Immature natural killer cell (primary cell): ENCODE results near the gene KLHL1. TPM values are rescaled to one million over a fixed set of nuclear protein-coding genes. Genes with fewer than 3 reads are reported as not detected.

Experiments
- DNase-seq, 3 donors: peaks; one replicate each; pipeline ENCODE4 v3.0.0; 2022; ENCODE audit warnings: mixed read lengths in 1 of 3
- H3K27ac Mint-ChIP-seq, 6 donors: one replicate each; pipeline ENCODE4 v1.8.0; 2020; ENCODE audit warnings: mixed read lengths in 6 of 6, mild to moderate bottlenecking in 5 of 6, inconsistent platforms in 4 of 6, moderate library complexity in 3 of 6
- H3K27me3 Mint-ChIP-seq, 3 donors: one replicate each; pipeline ENCODE4 v1.8.0; 2020 to 2021; ENCODE audit warnings: low read depth in 3 of 3, mild to moderate bottlenecking in 3 of 3, mixed read lengths in 3 of 3, moderate library complexity in 3 of 3, inconsistent platforms in 1 of 3
- H3K36me3 Mint-ChIP-seq, 3 donors: one replicate each; pipeline ENCODE4 v1.8.0; 2020; ENCODE audit warnings: mixed read lengths in 3 of 3, inconsistent platforms in 2 of 3, mild to moderate bottlenecking in 2 of 3
- H3K4me1 Mint-ChIP-seq, 2 donors: one replicate each; pipeline ENCODE4 v1.8.0; 2020; ENCODE audit warnings: inconsistent platforms in 2 of 2, mild to moderate bottlenecking in 2 of 2, mixed read lengths in 2 of 2, moderate library complexity in 1 of 2
- H3K4me3 Mint-ChIP-seq, 5 donors: one replicate each; pipeline ENCODE4 v1.8.0; 2020; ENCODE audit warnings: mild to moderate bottlenecking in 5 of 5, mixed read lengths in 5 of 5, inconsistent platforms in 3 of 5, moderate library complexity in 3 of 5
- H3K9me3 Mint-ChIP-seq, 6 donors: one replicate each; pipeline ENCODE4 v1.8.0; 2020; ENCODE audit warnings: mild to moderate bottlenecking in 6 of 6, mixed read lengths in 6 of 6, inconsistent platforms in 4 of 6, moderate library complexity in 3 of 6
- polyA plus RNA-seq, 3 donors: library from polyadenylated mRNA; unstranded; fragments of 300-500 nt; fragmentation: Illumina TruSeq; gene quantifications; one replicate each; pipeline ENCODE4 v1.2.3, GENCODE V29; 2021

KLHL1 gene
- polyA plus RNA-seq, 3 donors from 2014 or later, result not detected

- Mint-ChIP-seq H3K9me3 (peaks cover 10 to 43% (median 28%) of the 10 kb centered on the region in 6 donors), H3K4me1 (no peaks in the 10 kb centered on the region), H3K27me3 (no peaks in the 10 kb centered on the region), H3K4me3 (no peak overlapping the region), H3K36me3 (no peaks in the 10 kb centered on the region), H3K27ac (no peak overlapping the region)
- no peak for DNase-seq
Observed at GRCh38 chr13:69793783-69794453, 314.3 kb downstream of the KLHL1 start.

DNA sequence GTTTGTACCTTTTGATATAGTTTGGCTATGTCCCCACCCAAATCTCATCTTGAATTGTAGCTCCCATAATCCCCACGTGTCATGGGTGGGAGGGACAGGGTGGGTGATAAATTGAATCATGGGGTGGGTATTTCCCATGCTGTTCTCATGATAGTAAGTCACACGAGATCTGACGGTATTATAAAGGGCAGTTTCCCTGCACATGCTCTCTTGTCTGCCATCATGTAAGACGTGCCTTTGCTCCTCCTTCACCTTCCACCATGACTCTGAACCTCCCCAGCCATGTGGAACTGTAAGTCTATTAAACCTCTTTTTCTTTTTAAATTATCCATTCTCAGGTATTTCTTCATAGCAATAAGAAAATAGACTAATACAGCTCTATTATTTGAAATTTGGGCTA, 331.3 kb downstream of the KLHL1 start:
- H3K27me3 Mint-ChIP-seq, result peaks cover 0 to 2% (median 0%) of the 10 kb centered on the region in 3 donors
- DNase-seq, result no peak
- no peak overlapping the region for H3K27ac Mint-ChIP-seq
- no peaks in the 10 kb centered on the region for H3K36me3 Mint-ChIP-seq
- H3K9me3 Mint-ChIP-seq, result peaks cover 9 to 32% (median 21%) of the 10 kb centered on the region in 6 donors
- no peaks in the 10 kb centered on the region for H3K4me1 Mint-ChIP-seq
- H3K4me3 Mint-ChIP-seq, result no peak overlapping the region

DNA sequence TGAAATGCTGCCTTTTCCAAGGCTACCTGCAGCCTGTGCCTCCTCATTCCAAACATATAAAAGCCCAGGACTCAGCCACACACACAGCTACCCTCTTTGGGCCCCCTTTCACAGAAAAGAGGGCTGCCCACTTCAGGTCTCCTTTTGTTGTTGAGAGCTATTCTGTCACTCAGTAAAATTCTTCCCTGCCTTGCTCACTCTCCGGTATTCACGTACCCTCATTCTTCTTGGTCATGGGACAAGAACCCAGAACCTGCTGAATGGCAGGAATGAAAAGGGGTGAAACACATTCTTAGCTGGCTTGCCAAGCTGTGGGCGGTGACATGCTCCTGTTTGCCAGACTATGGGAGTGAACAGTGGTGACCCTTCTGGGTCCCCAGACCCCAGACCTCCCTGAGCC, 338.6 kb downstream of the KLHL1 start:
- Mint-ChIP-seq H3K27ac (no peak overlapping the region), H3K27me3 (peaks cover 0 to under 1% (median 0%) of the 10 kb centered on the region in 3 donors), H3K9me3 (peaks cover 8 to 32% (median 24%) of the 10 kb centered on the region in 6 donors), H3K36me3 (peaks cover 0 to 5% (median 0%) of the 10 kb centered on the region in 3 donors), H3K4me1 (no peaks in the 10 kb centered on the region), H3K4me3 (no peak overlapping the region)
- no peak for DNase-seq

DNA sequence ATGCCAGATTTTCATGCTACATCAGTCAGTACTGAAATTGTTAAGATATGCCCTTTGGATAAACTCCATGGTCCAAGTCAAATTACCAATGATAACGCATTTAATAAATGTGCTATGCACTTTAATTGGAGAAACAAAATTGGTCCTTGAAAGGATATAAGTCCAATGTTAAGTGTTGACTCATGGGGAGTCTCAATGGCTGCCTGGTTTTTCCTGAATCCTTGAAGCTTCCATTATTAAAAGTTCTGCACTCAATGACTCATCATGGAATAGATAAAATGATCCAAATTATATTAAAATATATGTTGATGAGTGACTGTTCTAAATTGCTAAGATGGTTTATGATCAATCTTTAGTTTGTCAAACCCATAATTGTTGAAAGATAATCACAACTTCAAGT, 346.7 kb downstream of the KLHL1 start:
- Mint-ChIP-seq H3K4me3 (no peak overlapping the region), H3K4me1 (no peaks in the 10 kb centered on the region), H3K9me3 (peaks cover 5 to 37% (median 14%) of the 10 kb centered on the region in 6 donors), H3K36me3 (peaks cover 0 to 3% (median 0%) of the 10 kb centered on the region in 3 donors), H3K27ac (no peak overlapping the region), H3K27me3 (peaks cover 0 to 5% (median 0%) of the 10 kb centered on the region in 3 donors)
- no peak for DNase-seq

- H3K27ac Mint-ChIP-seq, result no peak overlapping the region
- H3K36me3 Mint-ChIP-seq, result peaks cover 0 to 5% (median 3%) of the 10 kb centered on the region in 3 donors
- no peaks in the 10 kb centered on the region for H3K4me1 Mint-ChIP-seq
- H3K27me3 Mint-ChIP-seq, result no peaks in the 10 kb centered on the region
- DNase-seq, result no peak
- peaks cover 10 to 36% (median 27%) of the 10 kb centered on the region in 6 donors for H3K9me3 Mint-ChIP-seq
- no peak overlapping the region for H3K4me3 Mint-ChIP-seq
Observed at GRCh38 chr13:69755101-69755500, 353.2 kb downstream of the KLHL1 start.

DNA sequence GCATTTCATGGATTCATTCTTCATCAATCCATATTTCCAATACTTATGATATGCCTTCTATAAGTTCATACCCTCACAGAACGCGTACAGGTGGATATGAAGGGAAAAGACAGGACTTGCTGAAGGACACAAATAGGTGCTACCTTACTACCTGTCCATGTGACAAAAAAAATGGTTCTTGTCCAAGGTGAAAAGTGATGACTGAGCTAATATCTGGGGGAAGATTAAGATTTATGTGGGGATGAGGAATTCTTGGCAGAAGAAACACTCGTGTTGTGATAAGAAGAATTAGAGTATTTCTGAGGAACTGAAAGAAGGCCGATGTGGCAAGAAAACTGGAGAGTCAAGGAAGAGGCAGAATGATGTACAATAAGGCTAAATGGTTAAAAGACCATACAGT, 357.0 kb downstream of the KLHL1 start:
- Mint-ChIP-seq H3K27me3 (no peaks in the 10 kb centered on the region), H3K27ac (no peak overlapping the region), H3K36me3 (peaks cover 0 to 5% (median 3%) of the 10 kb centered on the region in 3 donors), H3K4me1 (no peaks in the 10 kb centered on the region), H3K9me3 (peaks cover 7 to 47% (median 26%) of the 10 kb centered on the region in 6 donors), H3K4me3 (no peak overlapping the region)
- DNase-seq, result no peak

GRCh38 chr13:69737129-69737935, 370.9 kb downstream of the KLHL1 start:
- Mint-ChIP-seq H3K9me3 (peaks cover 11 to 56% (median 24%) of the 10 kb centered on the region in 6 donors), H3K4me3 (no peak overlapping the region)

GRCh38 chr13:69721631-69722030, 386.6 kb downstream of the KLHL1 start:
- DNase-seq, result no peak
- Mint-ChIP-seq H3K36me3 (no peaks in the 10 kb centered on the region), H3K9me3 (peaks cover 12 to 44% (median 28%) of the 10 kb centered on the region in 6 donors), H3K27me3 (peaks cover 0 to 2% (median 0%) of the 10 kb centered on the region in 3 donors), H3K27ac (no peak overlapping the region), H3K4me3 (no peak overlapping the region), H3K4me1 (no peaks in the 10 kb centered on the region)

More at GRCh38 chr13:69737129-69737935, 370.9 kb downstream of the KLHL1 start:
- DNase-seq, result no peak
- Mint-ChIP-seq H3K27me3 (no peaks in the 10 kb centered on the region), H3K36me3 (no peaks in the 10 kb centered on the region), H3K4me1 (no peaks in the 10 kb centered on the region), H3K27ac (no peak overlapping the region)

DNA sequence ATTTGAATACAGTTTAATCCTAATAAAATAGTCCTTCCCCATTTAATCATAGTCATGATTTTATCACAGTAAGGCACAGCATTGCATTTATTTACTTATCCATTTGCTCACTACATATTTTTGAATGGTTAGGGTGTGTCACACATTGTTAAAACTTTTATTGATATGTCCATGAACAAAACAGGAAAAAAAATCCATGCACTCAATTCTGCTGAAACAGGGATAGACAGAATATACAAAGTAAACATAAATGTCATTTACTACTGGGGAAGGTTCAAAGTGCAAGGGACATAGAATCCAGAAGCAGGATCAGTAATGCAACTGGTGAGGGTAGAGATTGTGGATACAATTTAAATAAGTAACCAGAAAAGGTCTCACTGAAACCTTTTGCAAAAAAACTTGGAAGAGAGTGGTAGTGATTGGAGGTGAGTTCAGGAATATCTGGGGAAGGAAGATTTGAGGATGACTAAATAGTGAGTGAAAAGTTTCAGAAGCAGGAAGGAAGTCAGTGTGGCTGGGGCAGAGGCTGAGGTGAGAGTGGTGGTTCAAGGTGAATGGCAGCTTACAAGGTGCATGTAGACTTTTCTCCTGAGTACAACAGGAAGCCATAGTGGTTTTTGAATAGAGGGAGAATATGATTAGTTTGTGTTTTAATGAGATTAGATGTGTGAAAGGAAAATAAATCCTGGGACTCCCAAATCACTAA, 387.8 kb downstream of the KLHL1 start:
- H3K4me1 Mint-ChIP-seq, result no peaks in the 10 kb centered on the region
- no peak overlapping the region for H3K4me3 Mint-ChIP-seq
- no peak for DNase-seq
- no peaks in the 10 kb centered on the region for H3K36me3 Mint-ChIP-seq
- no peak overlapping the region for H3K27ac Mint-ChIP-seq
- peaks cover 17 to 45% (median 28%) of the 10 kb centered on the region in 6 donors for H3K9me3 Mint-ChIP-seq
- peaks cover 0 to 2% (median 0%) of the 10 kb centered on the region in 3 donors for H3K27me3 Mint-ChIP-seq

DNA sequence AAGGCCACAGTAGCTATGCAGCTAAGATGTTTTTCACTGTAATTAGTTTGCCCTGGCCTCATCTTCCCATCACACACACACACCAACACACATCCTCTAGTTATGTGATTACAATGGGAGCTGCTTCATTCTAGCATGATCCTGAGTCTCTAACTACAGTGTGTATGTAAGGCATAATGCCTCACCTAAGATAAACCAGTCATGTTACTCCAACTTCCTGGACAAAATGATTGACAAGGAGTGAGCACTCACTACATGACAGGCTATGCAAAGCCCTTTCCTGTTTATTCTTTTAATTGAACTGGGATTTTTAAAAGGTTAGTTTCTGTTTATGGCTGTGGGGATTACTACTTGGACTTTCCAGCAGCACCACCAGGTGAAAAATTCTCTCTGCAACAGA, 401.4 kb downstream of the KLHL1 start:
- Mint-ChIP-seq H3K4me3 (no peak overlapping the region), H3K27ac (no peak overlapping the region), H3K4me1 (no peaks in the 10 kb centered on the region), H3K36me3 (peaks cover 0 to 4% (median 0%) of the 10 kb centered on the region in 3 donors), H3K27me3 (no peaks in the 10 kb centered on the region), H3K9me3 (peaks cover 7 to 38% (median 15%) of the 10 kb centered on the region in 6 donors)
- DNase-seq, result no peak

GRCh38 chr13:69704311-69704710, 403.9 kb downstream of the KLHL1 start:
- Mint-ChIP-seq H3K4me3 (no peak overlapping the region), H3K36me3 (peaks cover 0 to 4% (median 0%) of the 10 kb centered on the region in 3 donors)

DNA sequence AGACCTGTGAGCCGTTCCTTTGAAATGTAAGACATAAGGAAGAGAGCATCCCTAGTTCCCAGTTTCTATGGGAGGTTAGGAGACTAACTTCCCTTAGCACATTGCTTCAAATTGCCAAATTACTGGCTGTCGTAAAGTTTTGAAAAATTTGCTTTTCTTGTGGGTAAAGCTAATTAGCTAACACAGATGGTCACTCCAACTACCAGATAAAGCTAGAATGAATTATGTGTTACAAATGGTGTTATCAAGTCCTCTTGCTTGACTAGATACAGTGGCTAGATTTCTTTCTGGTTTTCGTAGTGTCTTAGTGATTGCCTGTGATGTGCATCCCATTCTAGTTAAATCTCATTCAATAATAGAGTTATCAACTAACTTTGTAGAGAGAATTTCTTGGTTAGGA, 417.3 kb downstream of the KLHL1 start:
- no peak for DNase-seq
- H3K36me3 Mint-ChIP-seq, result no peaks in the 10 kb centered on the region
- no peak overlapping the region for H3K27ac Mint-ChIP-seq
- H3K4me1 Mint-ChIP-seq, result no peaks in the 10 kb centered on the region
- H3K4me3 Mint-ChIP-seq, result no peak overlapping the region
- H3K9me3 Mint-ChIP-seq, result peaks cover 5 to 17% (median 10%) of the 10 kb centered on the region in 6 donors
- no peaks in the 10 kb centered on the region for H3K27me3 Mint-ChIP-seq

More at GRCh38 chr13:69704311-69704710, 403.9 kb downstream of the KLHL1 start:
- Mint-ChIP-seq H3K4me1 (no peaks in the 10 kb centered on the region), H3K9me3 (peaks cover 13 to 38% (median 17%) of the 10 kb centered on the region in 6 donors), H3K27me3 (no peaks in the 10 kb centered on the region), H3K27ac (no peak overlapping the region)
- no peak for DNase-seq

GRCh38 chr13:69683921-69684686, 424.1 kb downstream of the KLHL1 start:
- Mint-ChIP-seq H3K4me1 (no peaks in the 10 kb centered on the region), H3K9me3 (peaks cover 8 to 29% (median 22%) of the 10 kb centered on the region in 6 donors), H3K36me3 (no peaks in the 10 kb centered on the region), H3K27me3 (no peaks in the 10 kb centered on the region), H3K27ac (no peak overlapping the region), H3K4me3 (no peak overlapping the region)
- DNase-seq, result no peak
